Measurements from ENCODE around the gene YBEY.

Gene YBEY

GRCh38 chr21:46294647-46295176 is 8.6 kb downstream of the YBEY start:
- CTCF ChIA-PET: interaction anchor here (0.7 kb wide), 1 partner anchor 371 kb away, joined by 4 read pairs; no protein-coding TSS in a partner anchor
- no peak for TF ChIP-seq CTCF (IDR thresholded peaks at IDR 0.05; ENCODE audit: insufficient read depth, low read length, missing control alignments)
- H3K4me3 ChIP-seq (ENCODE audit: low read depth, low read length): no peak overlapping the region
- POLR2A ChIA-PET: no interaction called here
- DNase-seq (ENCODE audit: low read depth, low spot score): no peak

DNA sequence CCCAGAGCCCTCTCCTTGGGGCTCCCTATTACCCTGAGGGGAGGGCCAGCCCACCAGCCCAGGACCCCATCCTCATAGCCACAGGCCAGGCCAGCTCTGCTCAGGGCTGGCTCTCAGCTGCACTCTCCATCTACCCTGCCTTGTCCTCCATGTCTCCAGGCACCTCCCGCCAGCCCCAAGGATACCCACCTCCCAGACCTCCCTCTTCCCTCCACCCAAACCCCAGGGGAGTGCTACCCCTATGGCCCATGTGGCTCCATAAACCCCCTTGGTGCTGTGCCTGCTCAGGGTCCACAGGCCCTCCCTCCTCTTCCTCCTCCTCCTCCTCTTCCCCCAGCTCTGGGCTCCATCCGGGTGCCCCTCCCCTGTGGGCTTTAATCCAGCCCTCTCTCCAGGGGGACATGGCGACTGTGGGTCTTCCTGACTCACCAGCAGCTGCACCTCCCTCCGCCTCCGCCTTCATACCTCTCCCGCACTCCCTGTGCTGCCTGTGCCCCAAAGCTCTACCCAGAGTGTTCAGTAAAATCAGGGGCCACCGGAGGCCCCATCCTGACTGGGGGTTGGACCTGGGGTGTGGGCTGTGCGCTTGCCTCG is 9.1 kb downstream of the YBEY start:
- CTCF ChIA-PET: interaction anchor here (0.7 to 1.1 kb wide), 2 partner anchors 10 to 372 kb away, joined by 4 to 5 read pairs; partner anchors contain the start of genes MCM3AP and YBEY
- POLR2A ChIA-PET: no interaction called here
- DNase-seq (ENCODE audit: low read depth, low spot score): no peak
- TF ChIP-seq CTCF (IDR thresholded peaks at IDR 0.05; ENCODE audit: insufficient read depth, low read length, missing control alignments): no peak
- H3K4me3 ChIP-seq (ENCODE audit: low read depth, low read length): no peak overlapping the region

GRCh38 chr21:46295996-46296752 is 10.0 kb downstream of the YBEY start:
- no peak for DNase-seq (ENCODE audit: low read depth, low spot score)
- POLR2A ChIA-PET: no interaction called here
- H3K4me3 ChIP-seq (ENCODE audit: low read depth, low read length): no peak overlapping the region
- CTCF ChIA-PET: interaction anchor here (1.1 kb wide), 1 partner anchor 10 kb away, joined by 5 read pairs; the partner anchor contains the start of genes MCM3AP and YBEY
- TF ChIP-seq CTCF (IDR thresholded peaks at IDR 0.05; ENCODE audit: insufficient read depth, low read length, missing control alignments): no peak

DNA sequence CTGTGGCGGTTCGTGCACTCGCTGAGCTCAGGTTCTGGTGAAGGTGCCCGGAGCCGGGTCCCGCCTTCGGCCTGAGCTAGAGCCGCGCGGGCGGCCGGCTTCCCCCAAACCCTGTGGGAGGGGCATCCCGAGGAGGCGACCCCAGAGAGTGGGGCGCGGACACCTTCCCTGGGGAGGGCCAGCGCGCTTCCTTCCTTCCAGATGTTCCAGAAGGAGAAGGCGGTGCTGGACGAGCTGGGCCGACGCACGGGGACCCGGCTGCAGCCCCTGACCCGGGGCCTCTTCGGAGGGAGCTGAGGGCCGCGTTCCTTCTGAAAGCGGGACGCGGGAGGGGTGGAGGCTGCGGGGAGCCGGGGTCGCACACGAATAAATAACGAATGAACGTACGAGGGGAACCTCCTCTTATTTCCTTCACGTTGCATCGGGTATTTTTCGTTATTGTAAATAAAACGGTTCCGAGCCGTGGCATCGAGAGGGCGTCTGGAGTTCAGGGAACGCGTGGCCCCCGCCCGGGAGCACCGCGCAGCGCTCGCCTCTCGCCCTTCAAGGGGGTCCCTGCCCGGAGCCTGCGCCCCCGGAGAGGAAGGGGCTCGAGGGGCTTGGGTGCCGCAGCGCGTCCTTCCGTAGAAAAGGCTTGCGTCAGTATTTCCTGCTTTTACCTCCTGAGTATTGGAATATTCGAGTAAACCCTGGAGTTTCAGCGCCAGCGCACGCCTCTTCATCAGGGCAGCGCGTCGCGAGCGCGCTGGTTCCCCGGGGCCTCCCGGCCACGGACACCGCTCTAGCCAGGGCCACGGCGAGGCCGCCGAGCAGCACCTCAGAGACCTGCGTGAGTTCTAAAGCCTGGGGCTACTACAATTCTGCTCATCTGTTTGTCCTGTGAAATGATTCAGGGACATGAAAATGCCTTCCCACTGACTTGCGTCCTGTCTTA is 11.5 kb downstream of the YBEY start:
- H3K4me3 ChIP-seq (ENCODE audit: low read depth, low read length): peak overlapping the region; percentile 15
- CTCF ChIA-PET: interaction anchor here (1.4 kb wide), 1 partner anchor 13 kb away, joined by 3 read pairs; no protein-coding TSS in a partner anchor
- TF ChIP-seq CTCF (IDR thresholded peaks at IDR 0.05; ENCODE audit: insufficient read depth, low read length, missing control alignments): no peak
- POLR2A ChIA-PET: no interaction called here
- DNase-seq (ENCODE audit: low read depth, low spot score): no peak

DNA sequence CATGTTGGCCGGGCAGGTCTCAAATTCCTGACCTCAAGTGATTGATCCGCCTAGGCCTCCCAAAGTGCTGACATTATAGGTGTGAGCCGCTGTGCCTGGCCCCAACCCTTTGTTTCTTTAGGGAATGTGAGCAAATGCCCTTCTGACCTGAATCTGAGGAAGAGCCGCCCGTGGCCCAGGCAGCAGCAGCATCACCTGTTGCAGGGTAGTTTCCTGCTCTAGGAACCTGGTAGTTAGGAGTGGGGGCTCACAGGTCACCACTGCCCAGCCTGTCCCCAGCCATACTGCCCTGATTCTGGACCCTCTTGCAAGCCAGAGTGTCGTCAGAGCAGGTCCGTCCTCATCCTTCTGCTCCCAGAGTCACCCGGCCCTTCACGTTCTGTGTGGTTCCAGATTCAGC is 13.0 kb downstream of the YBEY start:
- H3K4me3 ChIP-seq (ENCODE audit: low read depth, low read length): no peak overlapping the region
- no peak for TF ChIP-seq CTCF (IDR thresholded peaks at IDR 0.05; ENCODE audit: insufficient read depth, low read length, missing control alignments)
- no peak for DNase-seq (ENCODE audit: low read depth, low spot score)
- CTCF ChIA-PET: no interaction called here
- POLR2A ChIA-PET: interaction anchor here (0.6 kb wide), 1 partner anchor 46 kb away, joined by 3 read pairs; no protein-coding TSS in a partner anchor

Measured in AG04449 (cell line).